GM12865 (cell line): Measurements from ENCODE around the gene PITPNM1.

ENCODE experiments used
- DNase-seq: peaks from one replicate; pipeline ENCODE4 v3.0.0; 2010; ENCODE audit warnings: low read depth
- H3K4me3 ChIP-seq: 2 replicates; pipeline ENCODE4 v1.5.1; 2011; ENCODE audit warnings: mild to moderate bottlenecking, low read depth, low read length, control low read depth
- TF ChIP-seq, protein P1 (sequence below): IDR thresholded peaks from 2 replicates; pipeline ENCODE4 v1.5.1; 2011; ENCODE audit warnings: low read length, control low read depth, low read depth, inconsistent platforms; ENCODE audit not compliant: insufficient read depth; ENCODE audit errors: missing control alignments

The PITPNM1 gene

DNA sequence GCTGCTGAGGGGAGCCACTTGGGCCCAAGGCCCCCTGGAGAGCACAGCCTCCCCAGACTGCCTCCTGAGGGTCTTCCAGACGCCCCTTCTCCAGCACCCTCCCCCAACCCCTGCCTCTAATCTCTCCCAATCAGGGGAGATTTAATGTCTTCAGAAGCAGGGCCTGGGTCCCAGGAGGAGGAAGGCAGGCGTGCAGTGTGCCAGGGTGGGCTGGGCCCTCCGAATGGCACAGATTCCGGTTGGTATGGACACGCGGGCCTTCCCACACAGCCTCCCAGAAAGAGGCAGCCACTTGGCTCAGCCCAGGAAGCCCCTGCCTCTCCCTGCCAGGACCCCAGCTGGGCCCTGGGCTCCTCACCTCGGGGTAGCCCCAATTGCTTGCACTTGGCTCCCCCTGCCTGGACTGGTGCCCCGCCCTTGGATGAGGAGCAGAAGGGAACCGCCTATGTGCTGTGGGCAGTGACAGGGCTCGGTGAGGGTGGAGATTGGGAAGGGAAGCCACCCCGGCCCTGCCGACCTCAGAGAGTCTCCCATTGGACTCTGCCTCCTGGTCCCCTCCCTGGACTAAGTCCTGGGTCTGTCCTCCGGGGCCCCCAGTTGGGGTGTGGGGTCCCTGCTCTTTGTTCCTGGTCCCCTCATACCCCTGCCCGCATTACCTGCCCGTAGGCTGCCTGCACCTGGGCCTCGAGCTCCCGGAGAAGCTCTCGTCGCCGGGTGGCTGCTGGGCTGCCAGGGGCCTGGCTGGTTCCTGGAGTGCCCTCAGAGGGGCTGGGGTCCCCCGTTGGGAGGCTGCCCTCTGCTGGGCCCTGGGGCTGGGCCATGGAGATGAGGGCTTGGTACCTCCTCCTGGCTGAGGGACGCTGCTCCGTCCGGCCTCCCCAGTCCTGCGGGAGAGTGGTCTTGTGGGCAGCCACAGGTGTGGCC, 18.7 kb upstream of the PITPNM1 start:
- no peak overlapping the region for H3K4me3 ChIP-seq
- DNase-seq = no peak
- TF ChIP-seq, protein P1, sequence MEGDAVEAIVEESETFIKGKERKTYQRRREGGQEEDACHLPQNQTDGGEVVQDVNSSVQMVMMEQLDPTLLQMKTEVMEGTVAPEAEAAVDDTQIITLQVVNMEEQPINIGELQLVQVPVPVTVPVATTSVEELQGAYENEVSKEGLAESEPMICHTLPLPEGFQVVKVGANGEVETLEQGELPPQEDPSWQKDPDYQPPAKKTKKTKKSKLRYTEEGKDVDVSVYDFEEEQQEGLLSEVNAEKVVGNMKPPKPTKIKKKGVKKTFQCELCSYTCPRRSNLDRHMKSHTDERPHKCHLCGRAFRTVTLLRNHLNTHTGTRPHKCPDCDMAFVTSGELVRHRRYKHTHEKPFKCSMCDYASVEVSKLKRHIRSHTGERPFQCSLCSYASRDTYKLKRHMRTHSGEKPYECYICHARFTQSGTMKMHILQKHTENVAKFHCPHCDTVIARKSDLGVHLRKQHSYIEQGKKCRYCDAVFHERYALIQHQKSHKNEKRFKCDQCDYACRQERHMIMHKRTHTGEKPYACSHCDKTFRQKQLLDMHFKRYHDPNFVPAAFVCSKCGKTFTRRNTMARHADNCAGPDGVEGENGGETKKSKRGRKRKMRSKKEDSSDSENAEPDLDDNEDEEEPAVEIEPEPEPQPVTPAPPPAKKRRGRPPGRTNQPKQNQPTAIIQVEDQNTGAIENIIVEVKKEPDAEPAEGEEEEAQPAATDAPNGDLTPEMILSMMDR = no peak

DNA sequence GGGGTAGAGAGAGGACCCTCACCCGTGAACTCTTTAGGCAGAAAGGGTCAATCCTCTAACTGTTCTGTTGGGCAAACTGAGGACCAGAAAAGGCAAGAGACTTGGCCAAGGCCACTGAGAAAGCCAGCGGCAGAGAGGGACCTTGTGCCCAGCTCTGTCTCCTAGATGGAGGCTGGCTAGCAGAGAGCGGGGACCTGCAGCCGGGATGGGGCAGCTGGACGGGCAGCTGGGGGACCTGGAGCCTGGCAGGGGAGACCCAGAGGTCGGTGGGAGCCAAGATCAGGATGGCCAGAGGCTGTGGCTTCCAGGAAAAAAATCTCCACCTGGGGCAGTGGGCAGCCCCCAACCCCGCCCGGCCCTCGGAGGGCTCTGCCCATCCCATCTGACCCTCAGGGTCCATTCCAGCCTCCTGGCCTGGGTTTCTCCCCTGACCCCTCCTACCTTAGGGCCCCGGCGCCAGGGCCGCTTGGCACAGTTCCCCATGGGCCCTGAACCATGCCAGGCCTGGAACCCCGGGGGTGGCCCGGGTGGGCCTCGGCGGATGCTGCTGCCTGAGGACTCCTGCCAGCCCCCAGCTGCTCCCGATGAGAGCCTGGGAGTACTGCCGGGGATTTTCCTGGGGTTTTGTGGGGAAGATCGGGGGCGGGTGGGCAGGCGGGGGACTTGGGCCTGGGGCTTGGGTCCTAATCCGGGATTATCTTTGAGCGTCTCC, 17.8 kb upstream of the PITPNM1 start, which contains the start of gene CABP2:
CABP2 (minus strand) TSS at position 603 of the 712 bp plus-strand sequence; CDS start at position 483, 120 bp downstream.
- TF ChIP-seq, protein P1 = no peak
- DNase-seq = no peak
- no peak within 1 kb of the TSS for H3K4me3 ChIP-seq

DNA sequence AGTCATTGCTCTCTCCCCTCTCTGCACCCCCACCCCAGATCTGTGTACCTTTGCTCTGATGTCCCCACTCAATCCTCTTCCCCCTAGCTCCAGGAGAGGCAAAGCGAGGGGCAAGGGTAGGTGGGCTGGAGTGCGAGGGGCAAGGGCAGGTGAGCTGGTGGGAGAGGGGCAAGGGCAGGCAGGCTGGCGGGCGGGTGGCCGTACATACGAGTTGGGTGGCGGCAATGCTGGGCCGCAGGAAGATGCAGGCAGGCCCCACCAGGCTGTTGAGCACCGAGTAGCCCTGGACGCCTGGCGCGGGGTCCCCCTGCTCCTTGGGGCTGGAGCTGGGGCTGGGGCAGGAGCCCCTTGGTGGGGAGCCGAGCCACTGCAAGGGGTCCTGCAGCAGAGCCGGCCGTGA, 17.2 kb upstream of the PITPNM1 start:
- TF ChIP-seq, protein P1 = no peak
- H3K4me3 ChIP-seq = no peak overlapping the region
- DNase-seq = no peak

DNA sequence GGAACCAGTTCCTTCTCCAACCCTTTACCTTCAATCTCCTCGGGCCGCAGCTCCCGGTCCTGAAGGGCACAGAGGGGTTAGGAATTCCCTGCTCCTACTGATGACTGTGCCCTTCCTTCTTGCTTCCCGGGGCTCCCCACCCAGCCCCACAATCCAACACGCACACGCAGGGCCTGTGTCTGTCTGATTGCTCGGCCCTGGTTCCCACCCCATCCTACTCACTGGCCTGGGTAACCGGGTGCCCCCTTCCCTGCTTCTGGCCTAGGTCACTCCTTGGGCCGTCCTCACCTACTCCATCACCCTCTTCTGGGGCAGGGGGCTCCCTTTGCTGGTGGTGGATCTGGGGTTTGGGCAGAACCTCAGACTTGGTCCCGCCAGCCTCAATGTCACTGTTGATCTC, 16.8 kb upstream of the PITPNM1 start:
- DNase-seq = no peak
- no peak overlapping the region for H3K4me3 ChIP-seq
- TF ChIP-seq, protein P1 = no peak

GRCh38 chr11:67520856-67521824, 16.0 kb upstream of the PITPNM1 start:
- no peak for DNase-seq
- no peak overlapping the region for H3K4me3 ChIP-seq

DNA sequence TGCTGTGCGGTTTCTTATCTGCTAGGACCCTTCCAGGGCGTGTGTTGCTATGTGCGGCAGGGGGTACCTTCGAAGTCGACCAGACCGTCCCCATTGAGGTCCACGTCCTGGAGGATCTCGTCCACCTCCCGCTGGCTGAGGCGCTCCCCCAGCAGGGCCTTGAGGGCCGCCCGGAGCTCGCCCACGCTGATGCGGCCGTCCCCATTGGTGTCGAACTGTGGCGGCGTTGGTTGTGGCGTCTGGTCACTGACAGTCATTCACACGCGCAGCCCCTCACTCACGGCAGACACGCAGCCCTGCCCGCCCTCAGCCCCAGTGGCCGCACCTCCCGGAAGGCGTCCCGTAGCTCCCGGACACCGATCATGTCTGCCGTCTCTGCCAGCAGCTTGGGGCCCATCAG, 14.6 kb upstream of the PITPNM1 start:
- TF ChIP-seq, protein P1 = no peak
- no peak overlapping the region for H3K4me3 ChIP-seq
- DNase-seq = no peak

More at GRCh38 chr11:67520856-67521824, 16.0 kb upstream of the PITPNM1 start:
- TF ChIP-seq, protein P1 = no peak
